ENCODE measurements around the gene LDAH.
A peak's percentile ranks its signal among the peaks of the same experiment; 100 is the strongest.

Gene LDAH

GRCh38 chr2:20656561-20656960, 166.3 kb downstream of the LDAH start:
- H3K4me3 ChIP-seq (ENCODE audit: low read depth, low read length), result no peak overlapping the region

GRCh38 chr2:20654535-20654813, 168.4 kb downstream of the LDAH start:
- H3K4me3 ChIP-seq (ENCODE audit: low read depth, low read length), result no peak overlapping the region

- H3K4me3 ChIP-seq (ENCODE audit: low read depth, low read length), result no peak overlapping the region
Measured at GRCh38 chr2:20653695-20654534, 169.0 kb downstream of the LDAH start.

DNA sequence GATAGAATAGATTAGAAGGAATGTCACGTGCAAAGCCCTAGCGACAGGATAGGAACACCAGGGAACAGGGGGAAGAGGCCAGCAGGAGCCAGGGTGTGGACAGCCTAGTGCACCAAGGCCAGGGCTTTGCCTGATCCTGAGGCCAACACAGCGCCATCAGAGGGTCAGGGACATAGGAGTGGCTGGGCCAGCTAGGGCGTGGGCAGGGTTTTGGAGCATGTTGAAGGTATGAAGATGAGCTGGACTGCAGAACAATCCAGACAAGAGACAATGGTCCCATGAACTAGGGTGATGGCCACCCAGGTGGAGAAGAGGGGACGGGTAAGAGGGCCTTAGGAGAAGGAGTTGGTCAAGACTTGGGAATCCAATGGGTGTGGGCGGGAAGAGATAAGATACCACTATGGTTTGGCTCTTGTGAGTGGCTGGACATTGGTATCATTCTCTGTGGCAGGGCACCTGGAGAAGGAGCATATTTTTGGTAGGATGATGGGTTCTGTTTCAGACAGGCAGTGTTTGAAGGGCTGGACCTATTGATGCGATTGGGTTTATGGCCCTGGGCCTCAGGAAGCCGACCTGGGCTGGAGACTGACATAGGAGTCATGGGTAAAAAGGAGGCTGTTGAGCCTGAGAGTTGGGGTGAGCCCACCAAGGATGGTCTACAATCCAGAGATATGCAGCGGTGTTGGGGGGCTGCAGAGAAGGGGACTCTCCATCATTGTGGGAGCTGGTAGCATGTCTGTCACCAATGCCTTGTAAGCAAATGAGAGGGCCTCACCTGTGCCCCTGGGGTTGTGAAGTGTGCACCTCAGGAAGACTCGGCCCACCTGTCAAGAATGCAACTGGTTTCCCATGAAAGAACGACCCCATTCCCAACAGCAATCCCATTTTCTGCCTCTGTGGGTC, 170.0 kb downstream of the LDAH start:
- no peak overlapping the region for H3K4me3 ChIP-seq (ENCODE audit: low read depth, low read length)

GRCh38 chr2:20652141-20652540, 170.8 kb downstream of the LDAH start:
- no peak overlapping the region for H3K4me3 ChIP-seq (ENCODE audit: low read depth, low read length)

- H3K4me3 ChIP-seq (ENCODE audit: low read depth, low read length), result no peak overlapping the region
Measured at GRCh38 chr2:20651731-20652099, 171.2 kb downstream of the LDAH start.

- peak within 1 kb of the TSS; percentile 62 for H3K4me3 ChIP-seq (ENCODE audit: low read depth, low read length)
Measured at GRCh38 chr2:20650877-20651730, 171.8 kb downstream of the LDAH start, which contains the start of gene HS1BP3. TSS of gene HS1BP3 (minus strand) at chr2:20651098. CDS start at chr2:20651063, 35 bp downstream.

- H3K4me3 ChIP-seq (ENCODE audit: low read depth, low read length), result peak overlapping the region; percentile 62
Measured at GRCh38 chr2:20650393-20650876, 172.5 kb downstream of the LDAH start.

- peak overlapping the region; percentile 62 for H3K4me3 ChIP-seq (ENCODE audit: low read depth, low read length)
Measured at GRCh38 chr2:20649976-20650375, 172.9 kb downstream of the LDAH start.

DNA sequence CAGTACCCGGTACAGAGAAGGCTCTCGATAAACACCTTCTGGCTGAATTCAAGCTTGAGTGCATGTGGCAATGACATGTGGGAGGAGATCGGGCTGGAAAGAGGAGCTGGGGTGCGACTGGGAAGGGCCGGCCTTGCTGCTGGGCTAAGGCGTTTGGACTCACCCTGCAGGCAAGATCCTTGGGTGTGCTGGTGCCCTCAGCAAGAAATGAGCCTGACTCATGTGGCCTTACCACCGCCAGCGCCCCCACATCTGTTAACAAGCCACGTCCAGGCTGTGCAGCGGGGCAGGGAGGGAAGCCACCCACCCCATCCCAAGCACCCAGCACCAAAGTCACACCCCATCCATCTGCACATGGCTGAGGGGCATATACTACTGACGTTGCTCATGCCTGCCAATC, 173.3 kb downstream of the LDAH start:
- no peak overlapping the region for H3K4me3 ChIP-seq (ENCODE audit: low read depth, low read length)

- H3K4me3 ChIP-seq (ENCODE audit: low read depth, low read length), result no peak overlapping the region
Measured at GRCh38 chr2:20648831-20649230, 174.1 kb downstream of the LDAH start.

- H3K4me3 ChIP-seq (ENCODE audit: low read depth, low read length), result no peak overlapping the region
Measured at GRCh38 chr2:20648206-20648605, 174.7 kb downstream of the LDAH start.

- no peak overlapping the region for H3K4me3 ChIP-seq (ENCODE audit: low read depth, low read length)
Measured at GRCh38 chr2:20647738-20648137, 175.2 kb downstream of the LDAH start.

DNA sequence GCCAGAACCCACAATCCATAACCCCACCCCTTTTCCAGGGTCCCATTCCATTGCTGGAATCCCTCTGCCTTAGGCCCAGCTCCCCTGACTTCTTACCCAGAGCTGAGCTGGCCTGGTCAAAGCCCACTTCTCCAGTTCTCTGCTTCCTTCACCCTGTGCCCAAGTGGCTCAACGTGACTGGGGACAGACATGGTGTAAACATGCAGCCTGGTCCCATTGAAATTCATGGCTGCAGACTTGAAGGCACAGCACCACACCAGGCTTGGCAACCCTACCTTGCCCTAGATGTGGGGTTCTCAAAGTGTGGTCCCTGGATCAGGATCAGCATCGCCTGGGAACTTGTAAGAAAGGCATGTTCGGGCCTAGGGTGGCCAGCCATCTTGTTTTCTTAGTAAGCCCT, 175.7 kb downstream of the LDAH start:
- no peak overlapping the region for H3K4me3 ChIP-seq (ENCODE audit: low read depth, low read length)

DNA sequence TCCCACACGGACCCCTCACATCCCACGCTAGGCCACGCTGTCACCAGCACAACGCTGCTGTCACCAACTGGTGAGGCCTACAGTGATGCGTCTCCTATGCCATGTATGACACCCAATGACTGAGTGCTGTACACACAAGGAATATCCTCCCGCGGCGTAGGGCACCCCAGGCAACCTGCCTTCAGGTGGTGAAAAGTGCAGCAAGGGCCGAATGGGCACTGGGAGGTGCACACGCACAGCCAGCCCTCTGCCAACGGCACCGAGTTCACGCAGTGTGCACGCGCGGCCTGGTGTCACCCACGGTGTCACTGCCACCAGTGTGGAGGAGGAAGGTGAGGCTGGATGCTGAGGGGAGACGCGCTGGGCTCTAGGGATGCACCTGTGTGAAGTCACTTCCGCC, 176.5 kb downstream of the LDAH start:
- H3K4me3 ChIP-seq (ENCODE audit: low read depth, low read length), result no peak overlapping the region

DNA sequence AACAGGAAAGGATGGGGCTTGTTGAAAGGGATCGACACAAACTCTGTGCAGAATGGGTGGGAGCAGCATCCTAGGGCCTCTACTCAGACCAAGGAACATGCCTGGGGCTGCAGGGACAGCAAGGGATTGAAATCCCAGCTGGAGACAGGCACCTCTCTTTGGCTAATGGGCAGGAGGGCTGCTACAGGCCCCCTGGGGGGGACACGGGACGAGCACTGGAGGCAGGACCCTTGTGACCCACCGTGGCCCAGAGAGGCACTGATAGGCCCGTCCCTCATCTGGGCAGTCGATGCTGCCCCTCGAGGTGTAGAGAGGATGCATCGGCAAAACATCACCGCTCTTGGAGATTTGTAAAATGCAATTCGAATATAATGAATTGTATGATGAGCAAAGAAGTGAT, 177.1 kb downstream of the LDAH start:
- no peak overlapping the region for H3K4me3 ChIP-seq (ENCODE audit: low read depth, low read length)

GRCh38 chr2:20645301-20645701, 177.6 kb downstream of the LDAH start:
- no peak overlapping the region for H3K4me3 ChIP-seq (ENCODE audit: low read depth, low read length)

DNA sequence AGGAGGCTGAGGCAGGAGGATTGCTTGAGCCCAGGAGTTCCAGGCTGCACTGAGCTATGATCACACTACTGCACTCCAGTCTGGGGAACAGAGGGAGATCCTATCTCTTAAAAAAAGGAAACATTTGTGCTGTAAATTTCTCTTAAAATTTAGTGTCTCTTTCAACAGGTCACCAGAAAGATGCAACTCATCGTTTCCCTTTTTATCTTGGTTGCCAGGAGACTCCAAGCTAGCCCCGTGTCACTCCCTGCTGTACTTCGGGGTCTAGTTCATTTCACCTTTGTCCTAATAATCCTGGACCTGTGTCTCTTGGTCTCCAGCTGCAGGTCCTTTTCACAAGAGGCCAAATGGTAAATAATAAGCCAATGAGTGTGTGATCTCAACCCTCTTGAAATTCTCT, 179.1 kb downstream of the LDAH start:
- H3K4me3 ChIP-seq (ENCODE audit: low read depth, low read length), result no peak overlapping the region

- H3K4me3 ChIP-seq (ENCODE audit: low read depth, low read length), result no peak overlapping the region
Measured at GRCh38 chr2:20643060-20643459, 179.8 kb downstream of the LDAH start.

GRCh38 chr2:20642055-20642971, 180.6 kb downstream of the LDAH start:
- H3K4me3 ChIP-seq (ENCODE audit: low read depth, low read length), result no peak overlapping the region
